Measurements from ENCODE around the gene SPATA31D4. TPM values are rescaled to one million over a fixed set of nuclear protein-coding genes. Genes with fewer than 3 reads are reported as not detected.
"Not testable (repeated sequence)": the region's sequence is repeated elsewhere in the genome, so short reads cannot be mapped to it uniquely, and the experiment has no call there.

Gene SPATA31D4
- total and polyA plus RNA-seq, 8 donors, result not detected

DNA sequence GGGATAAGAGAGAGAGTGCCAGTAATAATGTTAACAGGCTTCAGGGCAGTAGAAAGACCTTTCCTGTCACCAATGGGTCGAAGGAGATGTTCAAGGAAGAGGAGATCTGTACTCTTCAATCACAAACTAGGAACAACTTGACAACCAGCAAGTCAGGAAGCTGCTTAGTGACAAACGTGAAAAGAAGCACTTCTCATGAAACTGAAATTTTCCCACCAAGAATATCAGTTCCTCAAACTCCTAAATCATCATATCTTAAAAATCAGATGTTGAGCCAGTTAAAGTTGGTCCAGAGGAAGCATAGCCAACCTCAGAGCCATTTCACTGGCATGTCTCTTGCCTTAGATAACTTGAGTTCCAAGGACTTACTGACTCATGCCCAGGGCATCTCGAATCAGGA, 20.4 kb downstream of the SPATA31D4 start:
- H3K36me3 ChIP-seq; H3K9me3 ChIP-seq; DNase-seq; H3K27me3 ChIP-seq; H3K27ac ChIP-seq; H3K4me1 ChIP-seq; H3K4me3 ChIP-seq; ATAC-seq; intact Hi-C loops (cut with DNase I): not testable (repeated sequence)

- Histone ChIP-seq H3K27me3 (no peaks in the 10 kb centered on the region), H3K27ac (no peak overlapping the region), H3K4me3 (no peak overlapping the region), H3K4me1 (no peaks in the 10 kb centered on the region), H3K36me3 (no peaks in the 10 kb centered on the region), H3K9me3 (peaks cover 0 to 27% of the 10 kb centered on the region in 2 donors)
- DNase-seq (peak in 2 of 4 donors; percentile 1), ATAC-seq (no peak)
- TF ChIP-seq, protein P1, sequence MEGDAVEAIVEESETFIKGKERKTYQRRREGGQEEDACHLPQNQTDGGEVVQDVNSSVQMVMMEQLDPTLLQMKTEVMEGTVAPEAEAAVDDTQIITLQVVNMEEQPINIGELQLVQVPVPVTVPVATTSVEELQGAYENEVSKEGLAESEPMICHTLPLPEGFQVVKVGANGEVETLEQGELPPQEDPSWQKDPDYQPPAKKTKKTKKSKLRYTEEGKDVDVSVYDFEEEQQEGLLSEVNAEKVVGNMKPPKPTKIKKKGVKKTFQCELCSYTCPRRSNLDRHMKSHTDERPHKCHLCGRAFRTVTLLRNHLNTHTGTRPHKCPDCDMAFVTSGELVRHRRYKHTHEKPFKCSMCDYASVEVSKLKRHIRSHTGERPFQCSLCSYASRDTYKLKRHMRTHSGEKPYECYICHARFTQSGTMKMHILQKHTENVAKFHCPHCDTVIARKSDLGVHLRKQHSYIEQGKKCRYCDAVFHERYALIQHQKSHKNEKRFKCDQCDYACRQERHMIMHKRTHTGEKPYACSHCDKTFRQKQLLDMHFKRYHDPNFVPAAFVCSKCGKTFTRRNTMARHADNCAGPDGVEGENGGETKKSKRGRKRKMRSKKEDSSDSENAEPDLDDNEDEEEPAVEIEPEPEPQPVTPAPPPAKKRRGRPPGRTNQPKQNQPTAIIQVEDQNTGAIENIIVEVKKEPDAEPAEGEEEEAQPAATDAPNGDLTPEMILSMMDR (IDR thresholded peaks at IDR 0.05), result no peak
- intact Hi-C loops (cut with DNase I), result no loop called here
Measured at GRCh38 chr9:81953096-81953495, 24.9 kb downstream of the SPATA31D4 start.

- Histone ChIP-seq H3K9me3 (peaks cover 0 to 27% of the 10 kb centered on the region in 2 donors), H3K27ac (no peak overlapping the region), H3K4me1 (no peaks in the 10 kb centered on the region), H3K36me3 (no peaks in the 10 kb centered on the region), H3K27me3 (no peaks in the 10 kb centered on the region), H3K4me3 (no peak overlapping the region)
- TF ChIP-seq, protein P1 (IDR thresholded peaks at IDR 0.05), result no peak
- intact Hi-C loops (cut with DNase I), result no loop called here
- DNase-seq (no peak), ATAC-seq (no peak)
Measured at GRCh38 chr9:81955625-81956024, 27.4 kb downstream of the SPATA31D4 start.

DNA sequence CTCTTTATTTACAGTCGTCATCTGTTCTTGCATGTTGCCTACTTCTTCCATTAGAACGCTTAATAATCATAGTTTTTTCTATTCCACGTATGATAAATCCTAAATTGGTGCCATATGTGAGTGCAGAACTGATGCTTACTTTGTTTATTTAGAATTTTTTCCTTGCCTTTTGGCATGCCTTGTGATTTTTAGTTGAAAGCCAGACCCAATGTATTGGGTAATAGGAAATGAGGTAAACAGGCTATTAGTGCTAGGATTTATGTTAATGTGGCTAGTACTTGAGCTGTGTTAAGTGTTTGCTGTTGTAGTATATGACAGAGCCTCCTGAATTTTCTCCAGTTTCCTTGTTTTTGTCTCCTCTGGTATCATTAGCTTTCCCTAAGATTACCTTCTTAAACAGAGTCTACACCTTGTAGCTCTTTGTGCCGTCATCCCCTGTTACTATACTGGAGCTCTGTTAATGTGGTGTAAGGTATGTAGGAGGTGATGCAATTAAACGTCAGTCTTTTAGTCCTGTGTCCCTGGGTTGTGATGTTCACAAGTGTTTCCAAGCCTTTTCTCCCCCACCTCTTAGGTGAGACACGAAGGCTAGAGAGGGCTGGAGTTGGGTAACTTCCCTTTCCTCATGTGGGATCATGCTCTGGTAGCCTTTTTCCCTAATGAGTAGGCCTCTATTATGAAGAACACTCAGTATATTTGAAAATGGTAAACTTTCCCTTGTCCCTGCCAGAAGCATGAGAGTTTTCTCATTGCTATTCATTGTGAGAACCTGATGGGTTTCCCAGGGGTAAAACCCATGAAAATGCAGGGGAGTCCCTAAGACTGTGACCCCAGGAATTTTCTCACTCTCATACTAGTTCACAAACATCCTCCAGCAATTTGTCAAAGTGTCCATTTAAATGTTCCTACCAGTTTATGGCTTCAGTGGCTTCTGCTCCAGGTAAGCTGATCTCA, 36.3 kb downstream of the SPATA31D4 start:
- Histone ChIP-seq H3K27me3 (no peaks in the 10 kb centered on the region), H3K4me3 (no peak overlapping the region), H3K27ac (no peak overlapping the region), H3K9me3 (peaks cover 0 to 3% of the 10 kb centered on the region in 2 donors), H3K36me3 (no peaks in the 10 kb centered on the region), H3K4me1 (no peaks in the 10 kb centered on the region)
- intact Hi-C loops (cut with DNase I), result no loop called here
- TF ChIP-seq, protein P1 (IDR thresholded peaks at IDR 0.05), result no peak
- no peak for DNase-seq
- ATAC-seq, result no peak

GRCh38 chr9:81968026-81968425, 39.8 kb downstream of the SPATA31D4 start:
- intact Hi-C loops (cut with DNase I), result no loop called here
- H3K4me1 ChIP-seq, result no peaks in the 10 kb centered on the region

More at GRCh38 chr9:81968026-81968425, 39.8 kb downstream of the SPATA31D4 start:
- DNase-seq (no peak), ATAC-seq (no peak)
- TF ChIP-seq, protein P1 (IDR thresholded peaks at IDR 0.05), result no peak
- no peak overlapping the region for H3K27ac ChIP-seq
- no peak overlapping the region for H3K4me3 ChIP-seq
- H3K36me3 ChIP-seq, result no peaks in the 10 kb centered on the region
- H3K9me3 ChIP-seq, result peaks cover 0 to 3% of the 10 kb centered on the region in 2 donors
- no peaks in the 10 kb centered on the region for H3K27me3 ChIP-seq
